A549 (cell line): ENCODE data around the gene PFDN1.

ENCODE experiments used
- CHD2 ChIP-seq: fragments of 150-350 bp; IDR thresholded peaks from 2 replicates; pipeline ENCODE4 v1.6.1; 2014; ENCODE audit warnings: low read length; ENCODE audit not compliant: partially characterized antibody
- GATA3 ChIP-seq: IDR thresholded peaks from 2 replicates; pipeline ENCODE4 v1.6.1; 2012; ENCODE audit warnings: borderline replicate concordance
- HDAC2 ChIP-seq: fragments of 200-600 bp; sonication (generic); IDR thresholded peaks from 2 replicates; pipeline ENCODE4 v1.6.1; 2016
- MAFK ChIP-seq: fragments of 450-650 bp; IDR thresholded peaks from 2 replicates; pipeline ENCODE4 v1.6.1; 2014; ENCODE audit not compliant: partially characterized antibody
- TF ChIP-seq, protein P1 (sequence below): fragments of >200 bp; sonication (Bioruptor Twin); formaldehyde crosslinking; IDR thresholded peaks from 3 replicates; pipeline ENCODE4 v1.5.1; 2016

DNA sequence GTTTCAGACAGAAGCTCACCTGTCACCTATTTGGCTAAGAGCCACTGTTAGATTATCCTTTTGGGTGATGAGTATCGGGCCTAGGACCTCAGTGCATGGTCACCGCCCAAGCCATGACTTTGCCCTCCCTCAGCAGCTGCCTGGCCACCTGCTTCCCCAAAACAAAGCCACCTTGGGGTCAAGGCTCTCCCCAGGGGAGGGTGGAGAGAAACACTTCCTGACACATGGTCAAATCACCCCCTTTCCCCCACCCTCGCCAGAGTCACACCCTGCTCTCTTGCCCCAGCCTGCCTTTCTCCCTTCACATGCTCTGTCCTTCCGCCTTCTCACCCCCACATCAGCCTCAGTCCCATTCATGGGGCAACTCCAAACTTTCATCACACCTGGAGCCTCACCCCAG lies 45.2 kb upstream of the PFDN1 start:
- TF ChIP-seq, protein P1, sequence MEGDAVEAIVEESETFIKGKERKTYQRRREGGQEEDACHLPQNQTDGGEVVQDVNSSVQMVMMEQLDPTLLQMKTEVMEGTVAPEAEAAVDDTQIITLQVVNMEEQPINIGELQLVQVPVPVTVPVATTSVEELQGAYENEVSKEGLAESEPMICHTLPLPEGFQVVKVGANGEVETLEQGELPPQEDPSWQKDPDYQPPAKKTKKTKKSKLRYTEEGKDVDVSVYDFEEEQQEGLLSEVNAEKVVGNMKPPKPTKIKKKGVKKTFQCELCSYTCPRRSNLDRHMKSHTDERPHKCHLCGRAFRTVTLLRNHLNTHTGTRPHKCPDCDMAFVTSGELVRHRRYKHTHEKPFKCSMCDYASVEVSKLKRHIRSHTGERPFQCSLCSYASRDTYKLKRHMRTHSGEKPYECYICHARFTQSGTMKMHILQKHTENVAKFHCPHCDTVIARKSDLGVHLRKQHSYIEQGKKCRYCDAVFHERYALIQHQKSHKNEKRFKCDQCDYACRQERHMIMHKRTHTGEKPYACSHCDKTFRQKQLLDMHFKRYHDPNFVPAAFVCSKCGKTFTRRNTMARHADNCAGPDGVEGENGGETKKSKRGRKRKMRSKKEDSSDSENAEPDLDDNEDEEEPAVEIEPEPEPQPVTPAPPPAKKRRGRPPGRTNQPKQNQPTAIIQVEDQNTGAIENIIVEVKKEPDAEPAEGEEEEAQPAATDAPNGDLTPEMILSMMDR, result no peak
- TF ChIP-seq MAFK, result no peak
- TF ChIP-seq GATA3, result no peak
- TF ChIP-seq HDAC2, result no peak
- no peak for TF ChIP-seq CHD2
